Lung microvascular endothelial cell (primary cell): ENCODE data around the gene CLCA4. TPM values are rescaled to one million over a fixed set of nuclear protein-coding genes. Genes with fewer than 3 reads are reported as not detected.
"Not testable (repeated sequence)": the region's sequence is repeated elsewhere in the genome, so short reads cannot be mapped to it uniquely, and the experiment has no call there.

Source experiments
- DNase-seq, 2 donors: peaks; one replicate each; pipeline versions ENCODE4 v3.0.0 to v3.0.0-alpha.2; 2010; ENCODE audit warnings: low read depth in 2 of 2
- total RNA-seq: library from RNA; depleted of rRNA; stranded (reverse); fragments of >200 nt; gene quantifications from 2 replicates; pipeline ENCODE4 v1.2.1, GENCODE V29; 2014

CLCA4 gene
- total RNA-seq, 1 donor from 2014 or later: not detected

DNA sequence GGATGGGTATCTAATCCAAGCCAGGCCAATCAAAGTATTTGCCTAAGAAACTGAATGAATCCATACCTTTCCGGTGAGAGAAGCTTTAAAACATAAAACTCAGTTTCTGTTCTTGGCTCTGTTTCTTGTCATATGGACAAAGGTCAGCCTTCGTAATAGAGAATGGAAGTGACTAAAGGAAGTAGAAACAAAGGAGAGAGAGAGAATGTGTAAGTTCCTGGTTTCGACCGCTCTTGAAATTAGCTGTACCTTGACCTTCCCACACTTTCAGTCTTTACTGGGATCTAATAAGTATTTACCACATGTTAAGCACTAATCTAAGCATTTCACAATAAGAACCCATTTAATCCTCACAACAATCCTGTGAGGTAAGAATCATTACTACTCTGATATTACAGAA, 19.6 kb upstream of the CLCA4 start:
- DNase-seq: peak; percentile 65 to 76

DNA sequence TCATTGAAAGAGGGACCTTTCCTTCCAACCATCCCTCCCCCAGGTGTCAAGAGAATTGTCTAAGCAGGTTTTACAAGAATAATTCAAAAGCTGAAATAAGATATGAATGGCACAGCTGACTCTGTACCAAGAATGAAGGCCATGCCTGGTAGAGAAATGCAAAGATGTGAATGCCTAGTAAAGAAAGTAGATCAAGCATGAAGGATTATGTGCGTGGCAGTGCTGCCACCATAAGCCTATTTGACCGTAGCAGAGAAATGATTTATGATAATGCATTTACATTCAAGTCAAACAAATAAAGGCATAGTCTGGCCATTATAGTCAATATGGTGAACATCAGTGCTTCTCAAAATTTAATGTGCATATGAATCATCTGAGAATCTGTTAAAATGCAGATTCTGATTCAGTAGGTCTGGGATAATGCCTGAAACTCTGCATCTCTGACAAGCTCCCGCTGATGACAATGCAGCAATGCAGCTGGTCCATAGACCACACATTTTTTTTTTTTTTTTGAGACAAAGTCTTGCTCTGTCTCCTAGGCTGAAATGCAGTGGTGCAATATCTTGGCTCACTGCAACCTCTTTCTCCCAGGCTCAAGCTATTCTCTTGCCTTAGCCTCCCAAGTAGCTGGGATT, 16.6 kb upstream of the CLCA4 start:
- no peak for DNase-seq

DNA sequence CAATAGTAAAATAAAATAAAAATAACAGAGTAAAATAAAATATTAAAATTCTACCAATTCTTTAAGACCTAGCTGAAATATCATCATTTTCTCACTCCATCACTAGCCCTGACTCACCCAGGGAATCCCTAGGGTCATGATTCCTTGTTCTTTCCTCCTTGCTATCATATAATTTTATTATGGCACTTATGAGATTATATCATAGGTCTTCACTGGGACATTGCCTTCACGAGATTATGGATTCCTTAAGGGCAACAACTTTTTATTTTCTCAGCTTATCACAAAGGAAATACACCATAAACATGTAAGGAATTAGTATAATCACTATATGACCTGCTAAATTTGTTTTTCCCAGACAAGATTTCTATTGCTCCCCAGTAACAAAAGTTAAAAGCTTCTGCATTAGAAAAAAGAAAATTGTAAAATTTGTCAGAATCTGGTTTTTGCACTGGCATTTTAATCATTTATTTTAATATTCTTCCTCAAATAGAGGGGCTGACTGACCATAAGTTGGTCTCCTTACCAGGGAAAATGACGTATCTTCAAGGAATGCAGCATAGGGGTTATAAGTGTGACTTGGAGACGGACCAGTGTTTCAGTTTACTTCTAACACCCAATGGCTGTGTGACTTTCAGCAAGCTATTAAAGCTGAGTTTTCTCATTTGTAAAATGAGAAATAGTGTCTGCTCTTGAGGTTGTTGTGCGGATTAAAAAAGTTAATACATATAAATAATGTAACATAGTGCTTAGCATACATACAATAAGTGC, 8.8 kb upstream of the CLCA4 start:
- DNase-seq: no peak

DNA sequence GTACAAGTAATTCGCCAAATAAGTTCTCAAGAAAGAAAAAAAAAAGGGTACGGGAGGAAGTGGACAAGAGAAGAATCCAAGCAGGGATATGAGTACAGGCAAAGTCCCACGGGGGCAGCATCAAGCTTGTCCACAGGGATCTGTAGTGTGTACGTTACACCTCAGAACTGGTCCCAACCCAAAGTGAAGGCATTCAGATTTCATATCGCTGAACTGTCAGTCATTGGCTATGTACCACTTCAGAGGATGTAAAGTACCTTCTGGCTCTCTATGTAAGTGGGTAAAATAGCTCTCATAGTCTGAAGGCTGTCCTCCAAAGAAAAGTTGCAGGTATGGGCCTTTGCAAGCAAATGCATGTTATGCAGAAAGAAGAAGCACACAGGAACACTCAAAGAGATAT, 8.1 kb upstream of the CLCA4 start:
- no peak for DNase-seq

DNA sequence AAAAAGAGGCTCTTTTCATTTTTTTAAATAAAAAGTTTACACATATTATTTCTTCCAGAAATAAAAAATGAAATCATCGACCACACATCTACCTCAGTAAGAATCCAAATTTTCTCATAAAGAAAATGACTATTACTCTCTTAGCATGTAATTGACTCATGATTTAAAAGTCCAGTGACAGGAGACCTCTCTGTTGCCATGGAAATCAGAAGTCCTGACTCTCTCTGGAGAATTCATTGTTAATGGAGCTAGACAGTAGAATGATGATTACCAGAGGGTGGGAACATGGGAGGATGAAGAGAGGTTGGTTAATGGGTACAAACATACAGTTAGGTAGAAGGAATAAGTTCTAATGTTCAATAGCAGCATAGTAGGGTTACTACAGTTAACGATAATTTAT, 5.0 kb upstream of the CLCA4 start:
- DNase-seq: no peak

DNA sequence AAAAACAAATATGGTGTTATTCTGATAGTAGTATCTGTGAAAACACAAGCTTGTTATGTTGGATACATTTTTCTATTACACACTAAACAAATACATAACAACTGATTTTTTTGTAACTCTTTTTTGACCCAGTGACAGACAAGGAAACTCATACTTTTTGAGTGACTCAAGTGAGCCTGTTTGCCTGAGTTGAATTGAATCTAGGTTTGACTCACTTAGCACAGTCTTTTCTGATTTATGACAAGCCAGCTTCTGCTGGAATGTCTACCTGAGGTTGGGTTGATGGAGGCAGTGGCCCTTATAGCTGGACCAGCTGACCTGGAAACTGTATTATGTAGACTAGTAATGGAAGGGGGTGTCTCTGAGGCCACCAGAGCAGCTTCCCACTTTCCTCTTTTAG, 4.2 kb upstream of the CLCA4 start:
- no peak for DNase-seq

DNA sequence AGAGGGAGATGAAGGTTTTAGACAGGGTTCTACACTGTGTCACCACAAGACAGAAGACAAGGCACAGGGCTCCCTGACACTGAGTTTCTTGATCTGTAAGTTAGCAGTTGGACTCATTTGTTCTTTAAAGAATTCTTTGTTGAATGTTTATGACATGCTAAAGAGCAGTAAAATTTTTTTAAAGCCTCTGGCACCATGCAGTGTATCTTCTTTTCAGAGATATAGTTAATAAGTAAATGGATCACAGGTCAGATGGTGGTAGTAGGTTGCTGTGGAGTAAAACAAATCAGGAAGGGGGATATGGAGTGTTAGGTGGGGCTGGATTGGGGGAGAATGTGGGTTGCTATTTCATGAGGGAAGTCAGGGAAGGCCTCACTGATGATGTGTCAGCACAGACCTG, 2.0 kb downstream of the CLCA4 start:
- no peak for DNase-seq

DNA sequence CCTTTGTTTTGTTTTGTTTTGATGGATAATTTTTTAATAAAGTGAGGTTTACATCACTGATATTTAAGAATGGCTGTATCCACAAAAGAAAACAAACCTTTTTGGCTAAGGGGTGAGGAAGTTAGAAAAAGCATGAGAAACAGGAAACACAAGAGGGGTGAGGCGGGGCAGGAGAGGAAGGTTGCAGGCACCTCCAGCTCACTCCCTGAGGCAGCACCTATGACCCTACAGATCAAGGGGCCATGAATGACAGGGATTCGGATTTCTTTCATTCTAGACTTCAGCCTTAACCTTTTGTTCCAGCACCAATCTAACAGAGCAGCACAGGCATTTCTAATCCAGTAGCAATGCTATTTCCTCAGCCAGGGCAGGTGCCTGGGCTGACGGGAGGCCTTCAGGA, 4.4 kb downstream of the CLCA4 start:
- DNase-seq: no peak

GRCh38 chr1:86552376-86552775, 5.5 kb downstream of the CLCA4 start:
- DNase-seq: no peak

DNA sequence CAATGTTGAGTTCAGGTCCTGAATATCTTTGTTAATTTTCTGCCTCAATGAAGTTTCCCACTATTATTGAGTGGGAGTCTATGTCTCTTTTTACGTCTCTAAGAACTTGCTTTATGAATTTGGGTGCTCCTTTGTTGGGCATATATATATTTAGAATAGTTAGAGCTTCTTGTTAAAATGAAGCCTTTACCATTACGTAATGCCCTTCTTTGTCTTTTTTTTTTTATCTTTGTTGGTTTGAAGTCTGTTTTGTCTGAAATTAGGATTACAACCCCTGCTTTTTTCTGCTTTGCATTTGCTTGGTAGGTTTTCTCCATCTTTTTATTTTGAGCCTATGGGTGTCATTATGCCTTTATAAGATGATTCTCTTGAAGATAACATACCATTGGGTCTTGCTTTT, 10.9 kb downstream of the CLCA4 start:
- DNase-seq: no peak

- DNase-seq: no peak
Observed at GRCh38 chr1:86563849-86564248, 17.0 kb downstream of the CLCA4 start.

DNA sequence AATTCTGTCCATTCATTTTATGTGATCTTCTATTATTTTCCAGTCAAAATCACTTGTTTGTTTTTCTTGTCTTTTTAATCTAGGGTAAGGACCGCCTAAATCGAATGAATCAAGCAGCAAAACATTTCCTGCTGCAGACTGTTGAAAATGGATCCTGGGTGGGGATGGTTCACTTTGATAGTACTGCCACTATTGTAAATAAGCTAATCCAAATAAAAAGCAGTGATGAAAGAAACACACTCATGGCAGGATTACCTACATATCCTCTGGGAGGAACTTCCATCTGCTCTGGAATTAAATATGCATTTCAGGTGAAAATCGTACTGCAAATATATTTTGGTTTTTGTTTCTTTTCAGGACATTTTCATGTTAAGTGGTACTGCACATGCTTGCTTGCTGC, 20.5 kb downstream of the CLCA4 start:
- DNase-seq: no peak

GRCh38 chr1:86567878-86568277, 21.0 kb downstream of the CLCA4 start:
- no peak for DNase-seq

DNA sequence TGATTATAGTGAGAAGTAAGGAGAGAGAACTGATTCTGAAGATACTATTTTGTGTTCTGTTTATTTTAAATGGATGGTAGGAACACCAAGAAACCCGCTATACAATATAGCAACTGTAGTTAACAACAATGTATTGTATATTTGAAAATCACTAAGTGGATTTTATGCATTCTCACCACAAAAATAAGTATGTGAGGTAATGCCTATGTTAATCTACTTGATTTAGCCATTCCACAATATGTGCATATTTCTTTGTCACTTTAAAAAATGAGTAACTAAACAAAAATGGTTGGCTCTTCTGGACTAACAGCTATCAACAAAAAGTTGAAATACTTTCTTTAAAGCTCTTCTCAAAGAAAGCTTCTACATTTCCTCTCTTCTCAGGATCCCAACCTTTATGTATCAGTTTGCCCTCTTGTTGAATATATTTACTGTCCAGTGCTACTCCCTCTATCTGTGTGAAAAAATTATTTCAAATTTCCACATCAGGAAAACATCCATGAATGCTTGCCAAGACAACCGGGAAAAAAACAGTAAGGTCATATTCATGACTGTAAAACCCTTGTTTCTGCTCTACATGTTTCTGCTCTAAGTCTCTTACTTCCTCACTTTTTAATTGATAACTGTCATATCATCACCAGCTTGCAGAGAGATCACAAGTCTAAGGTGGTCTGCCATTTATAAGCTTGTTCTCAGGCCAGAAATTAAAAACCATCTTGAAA, 27.0 kb downstream of the CLCA4 start:
- no peak for DNase-seq

DNA sequence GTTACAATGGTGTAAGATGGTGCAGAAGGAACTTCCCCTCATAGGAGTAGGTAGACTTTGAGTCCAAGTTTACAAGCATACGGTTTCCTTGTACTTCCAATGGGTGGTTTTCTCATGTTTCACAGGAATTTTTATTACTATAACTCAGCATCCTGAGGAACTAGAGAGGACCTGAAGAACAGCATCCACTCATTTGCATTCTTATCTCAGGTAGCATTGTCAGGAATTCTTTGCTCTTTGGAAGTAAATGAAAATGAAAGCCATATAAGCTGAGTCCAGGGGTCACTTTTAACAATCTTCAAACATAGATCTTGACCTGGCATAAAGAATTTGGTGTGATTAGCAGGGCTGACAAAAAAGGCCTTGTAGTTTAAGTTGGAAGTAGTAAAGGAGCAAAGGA, 34.4 kb downstream of the CLCA4 start:
- no peak for DNase-seq

- no peak for DNase-seq
Observed at GRCh38 chr1:86582161-86582560, 35.3 kb downstream of the CLCA4 start.

DNA sequence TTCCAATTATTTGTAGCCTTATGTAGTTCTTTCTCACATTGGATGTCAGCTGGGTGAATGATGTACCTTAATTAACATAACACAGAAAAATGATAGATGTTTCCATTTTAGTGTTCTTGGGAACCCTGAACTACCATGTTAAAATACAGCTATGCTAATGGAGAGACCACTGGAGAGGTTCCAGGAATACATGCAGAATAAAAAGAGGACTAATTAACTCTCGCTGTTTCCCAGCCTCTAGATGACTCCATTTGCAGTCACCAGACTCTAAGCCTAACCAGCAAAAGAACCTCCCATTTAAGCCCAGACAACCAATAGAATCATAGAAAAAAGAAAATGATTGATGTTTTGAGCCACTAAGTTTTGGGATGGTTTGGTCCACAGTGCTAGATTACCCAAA, 36.2 kb downstream of the CLCA4 start:
- no peak for DNase-seq

GRCh38 chr1:86583593-86583992, 36.7 kb downstream of the CLCA4 start:
- no peak for DNase-seq

DNA sequence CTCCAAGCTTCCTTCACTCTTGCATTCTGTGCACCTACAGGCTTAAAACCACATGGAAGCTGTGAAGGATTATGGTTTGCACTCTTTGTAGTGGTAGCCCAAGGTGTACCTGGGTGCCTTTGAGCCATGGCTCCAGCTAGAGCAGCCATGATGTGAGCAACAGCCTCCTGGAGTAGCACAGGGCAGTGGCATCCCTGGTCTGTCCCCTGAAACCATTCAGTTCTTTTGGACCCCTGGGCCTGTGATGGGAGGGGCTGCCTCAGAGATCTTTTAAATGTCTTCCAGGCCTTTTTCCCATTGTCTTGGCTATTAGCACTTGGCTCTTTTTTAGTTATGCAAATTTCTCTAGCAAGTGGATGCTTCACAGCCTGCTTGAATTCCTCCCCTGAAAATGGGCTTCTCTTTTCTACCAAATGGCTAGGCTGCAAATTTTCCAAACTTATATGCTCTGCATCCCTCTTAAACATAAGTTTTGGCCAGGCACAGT, 47.4 kb downstream of the CLCA4 start:
- DNase-seq: no peak

GRCh38 chr1:86596224-86596623, 49.3 kb downstream of the CLCA4 start:
- no peak for DNase-seq

DNA sequence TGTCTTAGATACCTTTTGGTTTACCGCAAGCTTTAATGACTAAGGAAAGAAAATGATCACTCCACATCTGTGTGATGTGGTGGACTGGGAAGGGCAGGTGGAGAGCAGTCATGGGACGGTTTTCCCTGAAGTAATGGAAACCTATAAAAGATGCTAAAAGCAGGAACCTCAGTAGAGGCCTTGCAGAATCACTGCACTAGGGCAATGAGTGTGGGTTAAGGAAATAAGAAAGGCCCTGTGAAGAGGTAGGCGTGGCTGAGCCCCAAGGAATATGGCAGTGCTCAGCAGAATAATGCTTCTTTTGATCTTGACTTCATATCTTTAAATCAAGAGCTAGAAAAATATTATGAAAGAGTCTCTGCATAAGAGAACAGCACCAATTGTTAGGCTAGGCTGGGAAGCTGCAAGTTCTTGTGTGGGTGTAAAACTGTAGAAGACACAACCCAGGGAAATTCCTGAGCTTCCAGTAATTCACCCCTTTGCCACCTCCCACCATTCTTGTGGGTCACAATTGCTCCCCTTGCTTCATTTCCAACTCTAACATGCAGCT, 49.9 kb downstream of the CLCA4 start:
- DNase-seq: no peak

DNA sequence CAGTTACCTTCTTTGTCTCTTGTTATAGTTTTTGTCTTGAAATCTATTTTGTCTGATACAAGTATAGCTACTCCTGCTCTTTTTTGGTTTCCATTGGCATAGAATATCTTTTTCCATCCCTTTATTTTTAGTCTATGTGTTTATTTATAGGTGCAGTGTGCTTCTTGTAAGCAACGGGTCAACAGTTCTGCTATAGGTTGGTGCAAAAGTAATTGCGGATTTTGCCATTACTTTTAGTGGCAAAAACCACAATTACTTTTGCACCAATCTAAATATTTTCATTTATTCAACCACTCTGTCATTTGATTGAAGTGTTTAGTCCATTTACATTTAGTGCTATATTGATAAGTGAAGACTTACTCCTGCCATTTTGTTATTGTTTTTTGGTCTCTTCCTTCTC, 59.2 kb downstream of the CLCA4 start:
- not testable (repeated sequence) for DNase-seq
